GM12872 (cell line): Measurements from ENCODE around the gene RNF166.

Experiments used
- CTCF ChIP-seq: IDR thresholded peaks from 3 replicates; pipeline ENCODE4 v1.5.1; 2011; ENCODE audit warnings: low read depth, mild to moderate bottlenecking, low read length, moderate library complexity; ENCODE audit not compliant: insufficient read depth

The RNF166 gene

GRCh38 chr16:88711750-88712340, 5.6 kb upstream of the RNF166 start:
- no peak for TF ChIP-seq CTCF

- no peak for TF ChIP-seq CTCF
Observed at GRCh38 chr16:88710556-88710955, 4.3 kb upstream of the RNF166 start.

- no peak for TF ChIP-seq CTCF
Observed at GRCh38 chr16:88706965-88707826, 988 bp upstream of the RNF166 start.

- no peak for TF ChIP-seq CTCF
Observed at GRCh38 chr16:88705801-88706228, 393 bp downstream of the RNF166 start.

GRCh38 chr16:88705076-88705684, 1.0 kb downstream of the RNF166 start:
- no peak for TF ChIP-seq CTCF

GRCh38 chr16:88703486-88704309, 2.5 kb downstream of the RNF166 start:
- no peak for TF ChIP-seq CTCF
